K562 (cell line): ENCODE data around the gene DDX54. TPM values are rescaled to one million over a fixed set of nuclear protein-coding genes. Genes with fewer than 3 reads are reported as not detected.

Source experiments
- CBX8 ChIP-seq: fragments of 200-600 bp; sonication (generic); IDR thresholded peaks from 2 replicates; pipeline ENCODE4 v1.6.1; 2012; ENCODE audit warnings: borderline replicate concordance, mixed run types, low read depth, mild to moderate bottlenecking, moderate library complexity, mixed read lengths, low read length, control low read depth, inconsistent platforms; ENCODE audit not compliant: poor library complexity, severe bottlenecking; ENCODE audit errors: extremely low read depth
- CHD4 ChIP-seq: fragments of 200-600 bp; sonication (generic); IDR thresholded peaks from 3 replicates; pipeline ENCODE4 v1.6.1; 2012; ENCODE audit warnings: low read depth, mild to moderate bottlenecking, mixed read lengths, low read length, inconsistent platforms; ENCODE audit not compliant: insufficient read depth, insufficient replicate concordance, poor library complexity, severe bottlenecking
- FOSL1 ChIP-seq: fragments of 200-800 bp; sonication (Bioruptor generic); conservative IDR thresholded peaks from 2 replicates; pipeline ENCODE4 v1.6.1; 2016; ENCODE audit warnings: missing genetic modification characterization, missing compliant biosample characterization
- JUND ChIP-seq, 2 experiments: IDR thresholded peaks; 2 replicates in 1 of 2; 3 replicates in 1 of 2; pipeline ENCODE4 v1.6.1; 2011; ENCODE audit warnings: borderline replicate concordance in 2 of 2, low read depth in 2 of 2, low read length in 2 of 2, improper control_type of control experiment in 1 of 2, missing biosample characterization in 1 of 2, missing genetic modification characterization in 1 of 2, missing genetic modification reagents in 1 of 2
- KAT8 ChIP-seq: fragments of 450-650 bp; IDR thresholded peaks from 2 replicates; pipeline ENCODE4 v1.6.1; 2016; ENCODE audit warnings: low read depth, mild to moderate bottlenecking
- PCBP1 ChIP-seq: fragments of 200-400 bp; formaldehyde crosslinking; IDR thresholded peaks from 2 replicates; pipeline ENCODE4 v1.6.1; 2018; ENCODE audit warnings: mild to moderate bottlenecking, low read depth, low read length; ENCODE audit not compliant: poor library complexity, severe bottlenecking
- PML ChIP-seq: IDR thresholded peaks from 2 replicates; pipeline ENCODE4 v1.6.1; 2012; ENCODE audit warnings: low read length, inconsistent platforms
- RBBP5 ChIP-seq: fragments of 200-600 bp; sonication (generic); IDR thresholded peaks from 2 replicates; pipeline ENCODE4 v1.6.1; 2012; ENCODE audit warnings: borderline replicate concordance, mild to moderate bottlenecking, low read length, control low read depth, inconsistent platforms; ENCODE audit not compliant: insufficient read depth, poor library complexity, severe bottlenecking
- RNF2 ChIP-seq: sonication (generic); IDR thresholded peaks from 2 replicates; pipeline ENCODE4 v1.6.1; 2016
- SMAD3 ChIP-seq: fragments of 450-650 bp; formaldehyde crosslinking; conservative IDR thresholded peaks from 2 replicates; pipeline ENCODE4 v1.4.0; 2020; ENCODE audit warnings: mild to moderate bottlenecking
- SRSF1 ChIP-seq: fragments of 200-400 bp; formaldehyde crosslinking; IDR thresholded peaks from 2 replicates; pipeline ENCODE4 v1.6.1; 2017; ENCODE audit warnings: mild to moderate bottlenecking, low read depth, low read length, moderate library complexity
- TCFL5 ChIP-seq: fragments of 250-450 bp; sonication (Bioruptor Pico); conservative IDR thresholded peaks from 2 replicates; pipeline ENCODE4 v1.6.1; 2021; ENCODE audit warnings: mild to moderate bottlenecking, moderate library complexity, matching md5 sums
- TGIF2 ChIP-seq: sonication (generic); formaldehyde crosslinking; IDR thresholded peaks from 2 replicates; pipeline ENCODE4 v1.8.1; 2022; ENCODE audit warnings: mild to moderate bottlenecking, missing genetic modification reagents, moderate library complexity
- polyA plus RNA-seq, 8 experiments: library from polyadenylated mRNA; depleted of rRNA in 4 of 8; stranded (reverse) in 5 of 8; unstranded in 3 of 8; fragments of >200 nt; fragmentation: Nextera tagmentation in 2 of 8; fragmentation: Illumina TruSeq in 1 of 8; extraction: Ambion mirVana in 2 of 8; extraction: Trizol in 1 of 8; gene quantifications; 2 replicates each; pipeline versions ENCODE4 v1.2.1 to v1.2.3, GENCODE V29; 2011 to 2014; ENCODE audit warnings: inconsistent platforms in 1 of 8, missing spikeins in 1 of 8
- total RNA-seq, 7 experiments: library from RNA; depleted of rRNA in 6 of 7; stranded (reverse); fragments of >200 nt in 6 of 7; fragmentation: Illumina TruSeq in 2 of 7; extraction: Trizol in 2 of 7; gene quantifications; 2 replicates each; pipeline versions ENCODE4 v1.2.1 to v1.2.3, GENCODE V29; 2011 to 2021; ENCODE audit warnings: low replicate concordance in 1 of 7
- TF ChIP-seq, protein P1 (sequence below): sonication (generic); formaldehyde crosslinking; IDR thresholded peaks from 2 replicates; pipeline ENCODE4 v1.5.0; 2020; ENCODE audit warnings: missing genetic modification reagents
- TF ChIP-seq, protein P2 (sequence below): fragments of 250-450 bp; sonication (Bioruptor Pico); IDR thresholded peaks from 2 replicates; pipeline ENCODE4 v1.4.0; 2020; ENCODE audit warnings: mild to moderate bottlenecking, moderate library complexity
- TF ChIP-seq, protein P3 (sequence below): fragments of 250-450 bp; sonication (Bioruptor Pico); IDR thresholded peaks from 2 replicates; pipeline ENCODE4 v1.8.0; 2021; ENCODE audit warnings: borderline replicate concordance, mild to moderate bottlenecking, moderate library complexity; ENCODE audit not compliant: poor library complexity, severe bottlenecking
- TF ChIP-seq, protein P4 (sequence below): sonication (generic); formaldehyde crosslinking; IDR thresholded peaks from 2 replicates; pipeline ENCODE4 v1.8.1; 2023; ENCODE audit warnings: mild to moderate bottlenecking, missing genetic modification reagents

The DDX54 gene
- total and polyA plus RNA-seq, 9 of the 15 experiments (the other 6 are each of a cell fraction or from before 2014, with no cell fraction given) = 1.4 to 135 (median 51.4) TPM

DNA sequence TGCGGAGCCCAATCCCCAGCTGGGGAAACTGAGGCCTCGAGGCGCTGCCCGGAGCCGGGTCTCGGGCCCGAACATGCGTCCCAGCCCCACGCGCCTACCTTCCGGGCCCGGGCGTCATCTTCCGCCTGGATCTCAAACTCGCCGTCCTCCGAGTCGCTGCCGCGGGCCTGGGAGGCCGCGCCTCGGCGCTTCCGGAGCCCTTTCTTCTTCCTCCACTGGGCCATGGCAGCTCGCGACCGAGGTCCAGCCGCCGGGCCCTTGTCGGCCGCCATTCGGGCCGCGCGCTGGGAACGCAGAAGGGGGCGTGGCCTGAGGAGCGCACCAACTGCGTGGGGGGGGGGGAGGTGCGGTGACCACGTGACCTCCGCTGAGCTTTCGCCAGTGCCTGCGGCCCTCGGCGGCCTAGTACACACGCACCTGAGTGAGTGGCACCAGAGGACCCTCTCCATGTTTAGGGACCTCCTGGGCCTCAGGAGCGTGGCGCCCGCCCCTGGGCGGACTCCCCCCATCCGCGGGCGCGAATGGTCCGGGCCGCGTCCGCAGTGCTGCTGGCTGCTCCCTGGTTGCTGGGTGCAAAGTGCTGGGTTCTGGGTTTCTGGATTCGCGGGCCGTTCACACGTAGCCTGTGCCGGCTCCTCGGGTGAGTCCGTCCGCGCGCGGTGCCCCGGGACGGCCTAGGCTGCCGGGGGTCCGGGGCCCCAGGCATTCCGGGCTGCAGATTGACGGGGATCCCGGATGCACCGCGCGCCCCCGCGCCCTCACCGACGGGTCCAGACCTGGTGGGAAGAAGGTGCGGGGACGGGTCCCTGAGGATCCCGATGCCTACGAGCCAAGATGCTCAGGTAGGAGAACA lies at the start of gene DDX54, which contains the start of gene RITA1 (continued):
- TF ChIP-seq CHD4 = no peak
- TF ChIP-seq SMAD3 (CRISPR knock-in tag) = peak; percentile 9; the same call in 1 of the 2 replicates
- peak; percentile 40; the same call in 1 of the 2 replicates for TF ChIP-seq FOSL1 (tag)
- TF ChIP-seq, protein P1, sequence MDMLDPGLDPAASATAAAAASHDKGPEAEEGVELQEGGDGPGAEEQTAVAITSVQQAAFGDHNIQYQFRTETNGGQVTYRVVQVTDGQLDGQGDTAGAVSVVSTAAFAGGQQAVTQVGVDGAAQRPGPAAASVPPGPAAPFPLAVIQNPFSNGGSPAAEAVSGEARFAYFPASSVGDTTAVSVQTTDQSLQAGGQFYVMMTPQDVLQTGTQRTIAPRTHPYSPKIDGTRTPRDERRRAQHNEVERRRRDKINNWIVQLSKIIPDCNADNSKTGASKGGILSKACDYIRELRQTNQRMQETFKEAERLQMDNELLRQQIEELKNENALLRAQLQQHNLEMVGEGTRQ (CRISPR knock-in tag) = peak; percentile 99
- TF ChIP-seq SRSF1 = 0 out of 2 replicates have a peak, but pooled peaks have one; percentile 81
- TF ChIP-seq, protein P2, sequence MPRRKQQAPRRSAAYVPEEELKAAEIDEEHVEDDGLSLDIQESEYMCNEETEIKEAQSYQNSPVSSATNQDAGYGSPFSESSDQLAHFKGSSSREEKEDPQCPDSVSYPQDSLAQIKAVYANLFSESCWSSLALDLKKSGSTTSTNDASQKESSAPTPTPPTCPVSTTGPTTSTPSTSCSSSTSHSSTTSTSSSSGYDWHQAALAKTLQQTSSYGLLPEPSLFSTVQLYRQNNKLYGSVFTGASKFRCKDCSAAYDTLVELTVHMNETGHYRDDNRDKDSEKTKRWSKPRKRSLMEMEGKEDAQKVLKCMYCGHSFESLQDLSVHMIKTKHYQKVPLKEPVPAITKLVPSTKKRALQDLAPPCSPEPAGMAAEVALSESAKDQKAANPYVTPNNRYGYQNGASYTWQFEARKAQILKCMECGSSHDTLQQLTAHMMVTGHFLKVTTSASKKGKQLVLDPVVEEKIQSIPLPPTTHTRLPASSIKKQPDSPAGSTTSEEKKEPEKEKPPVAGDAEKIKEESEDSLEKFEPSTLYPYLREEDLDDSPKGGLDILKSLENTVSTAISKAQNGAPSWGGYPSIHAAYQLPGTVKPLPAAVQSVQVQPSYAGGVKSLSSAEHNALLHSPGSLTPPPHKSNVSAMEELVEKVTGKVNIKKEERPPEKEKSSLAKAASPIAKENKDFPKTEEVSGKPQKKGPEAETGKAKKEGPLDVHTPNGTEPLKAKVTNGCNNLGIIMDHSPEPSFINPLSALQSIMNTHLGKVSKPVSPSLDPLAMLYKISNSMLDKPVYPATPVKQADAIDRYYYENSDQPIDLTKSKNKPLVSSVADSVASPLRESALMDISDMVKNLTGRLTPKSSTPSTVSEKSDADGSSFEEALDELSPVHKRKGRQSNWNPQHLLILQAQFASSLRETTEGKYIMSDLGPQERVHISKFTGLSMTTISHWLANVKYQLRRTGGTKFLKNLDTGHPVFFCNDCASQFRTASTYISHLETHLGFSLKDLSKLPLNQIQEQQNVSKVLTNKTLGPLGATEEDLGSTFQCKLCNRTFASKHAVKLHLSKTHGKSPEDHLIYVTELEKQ = no peak
- peak; percentile 92 for TF ChIP-seq JUND (IDR thresholded peaks at IDR 0.05; ENCODE audit: borderline replicate concordance, low read depth, low read length)
- no peak for TF ChIP-seq JUND (tag; IDR thresholded peaks at IDR 0.05; ENCODE audit: borderline replicate concordance, low read depth, low read length)
- peak; percentile 96 for TF ChIP-seq RBBP5
- no peak for TF ChIP-seq CBX8
- peak; percentile 93 for TF ChIP-seq TGIF2
- no peak for TF ChIP-seq KAT8
- peak; percentile 95 for TF ChIP-seq PCBP1
- TF ChIP-seq RNF2 = peak; percentile 25; the same call in 1 of the 2 replicates
- TF ChIP-seq, protein P3, sequence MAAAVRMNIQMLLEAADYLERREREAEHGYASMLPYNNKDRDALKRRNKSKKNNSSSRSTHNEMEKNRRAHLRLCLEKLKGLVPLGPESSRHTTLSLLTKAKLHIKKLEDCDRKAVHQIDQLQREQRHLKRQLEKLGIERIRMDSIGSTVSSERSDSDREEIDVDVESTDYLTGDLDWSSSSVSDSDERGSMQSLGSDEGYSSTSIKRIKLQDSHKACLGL = peak; percentile 75
- TF ChIP-seq TCFL5 (CRISPR knock-in tag) = no peak
- TF ChIP-seq, protein P4, sequence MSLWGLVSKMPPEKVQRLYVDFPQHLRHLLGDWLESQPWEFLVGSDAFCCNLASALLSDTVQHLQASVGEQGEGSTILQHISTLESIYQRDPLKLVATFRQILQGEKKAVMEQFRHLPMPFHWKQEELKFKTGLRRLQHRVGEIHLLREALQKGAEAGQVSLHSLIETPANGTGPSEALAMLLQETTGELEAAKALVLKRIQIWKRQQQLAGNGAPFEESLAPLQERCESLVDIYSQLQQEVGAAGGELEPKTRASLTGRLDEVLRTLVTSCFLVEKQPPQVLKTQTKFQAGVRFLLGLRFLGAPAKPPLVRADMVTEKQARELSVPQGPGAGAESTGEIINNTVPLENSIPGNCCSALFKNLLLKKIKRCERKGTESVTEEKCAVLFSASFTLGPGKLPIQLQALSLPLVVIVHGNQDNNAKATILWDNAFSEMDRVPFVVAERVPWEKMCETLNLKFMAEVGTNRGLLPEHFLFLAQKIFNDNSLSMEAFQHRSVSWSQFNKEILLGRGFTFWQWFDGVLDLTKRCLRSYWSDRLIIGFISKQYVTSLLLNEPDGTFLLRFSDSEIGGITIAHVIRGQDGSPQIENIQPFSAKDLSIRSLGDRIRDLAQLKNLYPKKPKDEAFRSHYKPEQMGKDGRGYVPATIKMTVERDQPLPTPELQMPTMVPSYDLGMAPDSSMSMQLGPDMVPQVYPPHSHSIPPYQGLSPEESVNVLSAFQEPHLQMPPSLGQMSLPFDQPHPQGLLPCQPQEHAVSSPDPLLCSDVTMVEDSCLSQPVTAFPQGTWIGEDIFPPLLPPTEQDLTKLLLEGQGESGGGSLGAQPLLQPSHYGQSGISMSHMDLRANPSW (CRISPR knock-in tag) = peak; percentile 73; the same call in 1 of the 2 replicates
- TF ChIP-seq PML = peak; percentile 76
